Skeletal muscle satellite cell (primary cell): ENCODE data around the gene POC1A.

Source experiments
- H3K27me3 ChIP-seq: 2 replicates; pipeline ENCODE4 v1.7.0; 2013; ENCODE audit warnings: low read length; ENCODE audit not compliant: control insufficient read depth, insufficient read depth
- H3K36me3 ChIP-seq: 2 replicates; pipeline ENCODE4 v1.7.0; 2013; ENCODE audit warnings: mild to moderate bottlenecking, control low read depth, low read length; ENCODE audit not compliant: insufficient read depth
- H3K4me1 ChIP-seq: 2 replicates; pipeline ENCODE4 v1.7.0; 2013; ENCODE audit warnings: low read length; ENCODE audit not compliant: control insufficient read depth, insufficient read depth
- H3K4me2 ChIP-seq: 2 replicates; pipeline ENCODE4 v1.7.0; 2013; ENCODE audit warnings: mild to moderate bottlenecking, low read length
- H3K4me3 ChIP-seq: 2 replicates; pipeline ENCODE4 v1.7.0; 2013; ENCODE audit warnings: low read length
- H3K9ac ChIP-seq: 2 replicates; pipeline ENCODE4 v1.7.0; 2013; ENCODE audit warnings: mild to moderate bottlenecking, low read depth, low read length, moderate library complexity
- H3K9me3 ChIP-seq: replicated peaks from 2 replicates; pipeline ENCODE4 v1.7.0; 2013; ENCODE audit warnings: mild to moderate bottlenecking, control low read depth, low read length

Gene POC1A

GRCh38 chr3:52194485-52195290, 40.5 kb upstream of the POC1A start:
- H3K4me3 ChIP-seq, result no peak overlapping the region
- H3K9ac ChIP-seq, result no peak overlapping the region
- H3K4me2 ChIP-seq, result no peak overlapping the region
- H3K27me3 ChIP-seq, result no peaks in the 10 kb centered on the region
- peaks cover 5% of the 10 kb centered on the region for H3K36me3 ChIP-seq
- no peaks in the 10 kb centered on the region for H3K9me3 ChIP-seq
- peaks cover 37% of the 10 kb centered on the region for H3K4me1 ChIP-seq

GRCh38 chr3:52193065-52193464, 38.8 kb upstream of the POC1A start:
- peak overlapping the region; percentile 32 for H3K4me2 ChIP-seq
- H3K36me3 ChIP-seq, result no peaks in the 10 kb centered on the region
- no peak overlapping the region for H3K9ac ChIP-seq
- H3K9me3 ChIP-seq, result no peaks in the 10 kb centered on the region
- H3K4me1 ChIP-seq, result peaks cover 28% of the 10 kb centered on the region
- no peaks in the 10 kb centered on the region for H3K27me3 ChIP-seq
- H3K4me3 ChIP-seq, result no peak overlapping the region

- peaks cover 21% of the 10 kb centered on the region for H3K4me1 ChIP-seq
- H3K9me3 ChIP-seq, result no peaks in the 10 kb centered on the region
- H3K9ac ChIP-seq, result no peak overlapping the region
These were observed 37.4 kb upstream of the POC1A start for GRCh38 chr3:52191663-52192062.

GRCh38 chr3:52190294-52191074, 36.3 kb upstream of the POC1A start:
- Histone ChIP-seq H3K4me1 (peaks cover 21% of the 10 kb centered on the region), H3K9ac (no peak overlapping the region), H3K4me2 (peak overlapping the region; percentile 59), H3K9me3 (no peaks in the 10 kb centered on the region), H3K27me3 (no peaks in the 10 kb centered on the region), H3K4me3 (no peak overlapping the region), H3K36me3 (no peaks in the 10 kb centered on the region)

More at GRCh38 chr3:52191663-52192062, 37.4 kb upstream of the POC1A start:
- H3K27me3 ChIP-seq, result no peaks in the 10 kb centered on the region
- no peak overlapping the region for H3K4me2 ChIP-seq
- H3K36me3 ChIP-seq, result no peaks in the 10 kb centered on the region
- no peak overlapping the region for H3K4me3 ChIP-seq

GRCh38 chr3:52188556-52188955, 34.3 kb upstream of the POC1A start:
- Histone ChIP-seq H3K27me3 (peaks cover 4% of the 10 kb centered on the region), H3K36me3 (no peaks in the 10 kb centered on the region), H3K9ac (no peak overlapping the region), H3K4me1 (peaks cover 21% of the 10 kb centered on the region), H3K4me2 (no peak overlapping the region), H3K9me3 (no peaks in the 10 kb centered on the region), H3K4me3 (no peak overlapping the region)

- peaks cover 4% of the 10 kb centered on the region for H3K27me3 ChIP-seq
- no peaks in the 10 kb centered on the region for H3K36me3 ChIP-seq
- H3K4me3 ChIP-seq, result no peak overlapping the region
- H3K4me2 ChIP-seq, result no peak overlapping the region
- no peaks in the 10 kb centered on the region for H3K9me3 ChIP-seq
- peaks cover 12% of the 10 kb centered on the region for H3K4me1 ChIP-seq
- no peak overlapping the region for H3K9ac ChIP-seq
These were observed 32.5 kb upstream of the POC1A start for GRCh38 chr3:52186729-52187128.

GRCh38 chr3:52185837-52186236, 31.6 kb upstream of the POC1A start:
- Histone ChIP-seq H3K4me1 (peaks cover 9% of the 10 kb centered on the region), H3K4me2 (no peak overlapping the region), H3K36me3 (no peaks in the 10 kb centered on the region), H3K27me3 (peaks cover 4% of the 10 kb centered on the region), H3K9me3 (no peaks in the 10 kb centered on the region), H3K9ac (no peak overlapping the region), H3K4me3 (no peak overlapping the region)

GRCh38 chr3:52185311-52185710, 31.1 kb upstream of the POC1A start:
- H3K4me1 ChIP-seq, result peaks cover 4% of the 10 kb centered on the region
- H3K9me3 ChIP-seq, result no peaks in the 10 kb centered on the region
- H3K4me3 ChIP-seq, result no peak overlapping the region
- H3K4me2 ChIP-seq, result no peak overlapping the region
- no peaks in the 10 kb centered on the region for H3K36me3 ChIP-seq
- H3K9ac ChIP-seq, result no peak overlapping the region
- H3K27me3 ChIP-seq, result peaks cover 4% of the 10 kb centered on the region

- Histone ChIP-seq H3K4me1 (no peaks in the 10 kb centered on the region), H3K27me3 (peaks cover 4% of the 10 kb centered on the region), H3K36me3 (no peaks in the 10 kb centered on the region), H3K9me3 (no peaks in the 10 kb centered on the region), H3K9ac (no peak overlapping the region), H3K4me2 (no peak overlapping the region), H3K4me3 (no peak overlapping the region)
These were observed 30.5 kb upstream of the POC1A start for GRCh38 chr3:52184690-52185089.

- Histone ChIP-seq H3K9me3 (no peaks in the 10 kb centered on the region), H3K9ac (no peak overlapping the region), H3K4me3 (no peak overlapping the region), H3K27me3 (peaks cover 8% of the 10 kb centered on the region), H3K4me2 (no peak overlapping the region), H3K36me3 (no peaks in the 10 kb centered on the region), H3K4me1 (no peaks in the 10 kb centered on the region)
These were observed 29.7 kb upstream of the POC1A start for GRCh38 chr3:52183786-52184445.

- H3K9me3 ChIP-seq, result no peaks in the 10 kb centered on the region
- no peaks in the 10 kb centered on the region for H3K36me3 ChIP-seq
- H3K9ac ChIP-seq, result no peak overlapping the region
- no peaks in the 10 kb centered on the region for H3K4me1 ChIP-seq
- no peak overlapping the region for H3K4me3 ChIP-seq
- no peak overlapping the region for H3K4me2 ChIP-seq
- H3K27me3 ChIP-seq, result peaks cover 11% of the 10 kb centered on the region
These were observed 28.5 kb upstream of the POC1A start for GRCh38 chr3:52182691-52183090.
